ENCODE data around the gene OR7G2. TPM values are rescaled to one million over a fixed set of nuclear protein-coding genes. Genes with fewer than 3 reads are reported as not detected.

Gene OR7G2
- total RNA-seq, 1 experiment from 2014 or later: not detected

GRCh38 chr19:9150650-9151049 lies 43.4 kb upstream of the OR7G2 start:
- TF ChIP-seq CTCF (IDR thresholded peaks at IDR 0.05) (no peak), POLR2AphosphoS5 (IDR thresholded peaks at IDR 0.05; ENCODE audit: low read depth, low read length) (no peak), REST (IDR thresholded peaks at IDR 0.05; ENCODE audit: insufficient read depth in 1 of 2, low read depth in 2 of 2, low read length in 1 of 2) (no peak), SIN3A (IDR thresholded peaks at IDR 0.05; ENCODE audit: borderline replicate concordance, insufficient read depth, low read depth, low read length) (no peak), TCF7L2 (IDR thresholded peaks at IDR 0.05; ENCODE audit: low read depth, low read length) (no peak)
- no peak for ATAC-seq
- in situ Hi-C loops (cut with HindIII; ENCODE audit: low pct_unique_long_range_greater_than_20kb, low sequenced_read_pairs) (no loop called here), intact Hi-C loops (cut with micrococcal nuclease; ENCODE audit: unreplicated experiment) (no loop called here)
- POLR2A ChIA-PET: no interaction called here
- no peaks in the 10 kb centered on the region for H3K36me3 ChIP-seq (ENCODE audit: control insufficient read depth, insufficient read depth, low read length)
- DNase-seq (ENCODE audit: low read depth, low spot score): no peak
- no peaks in the 10 kb centered on the region for H3K4me1 ChIP-seq (ENCODE audit: control insufficient read depth, insufficient read depth, low read length)
- no peaks in the 10 kb centered on the region for H3K27me3 ChIP-seq (ENCODE audit: control insufficient read depth, insufficient read depth, low read length)
- H3K4me3 ChIP-seq (ENCODE audit: low read depth in 2 of 2, low read length in 2 of 2): no peak overlapping the region
- no TSS peak for BruUV-seq (replicated peaks)
- peaks cover 47% of the 10 kb centered on the region; the same call in 1 of the 2 replicates for H3K9me3 ChIP-seq (ENCODE audit: control insufficient read depth, insufficient read depth, low read depth, low read length)
- H3K27ac ChIP-seq (ENCODE audit: low read length): no peak overlapping the region
- CTCF ChIA-PET: no interaction called here

- no peak overlapping the region for H3K4me3 ChIP-seq (ENCODE audit: low read depth in 2 of 2, low read length in 2 of 2)
- intact Hi-C loops (cut with micrococcal nuclease; ENCODE audit: unreplicated experiment) (no loop called here), in situ Hi-C loops (cut with HindIII; ENCODE audit: low pct_unique_long_range_greater_than_20kb, low sequenced_read_pairs) (no loop called here)
- ATAC-seq (no peak), DNase-seq (ENCODE audit: low read depth, low spot score) (no peak)
- POLR2A ChIA-PET: no interaction called here
- no peak for TF ChIP-seq POLR2AphosphoS5 (IDR thresholded peaks at IDR 0.05; ENCODE audit: low read depth, low read length)
- TF ChIP-seq CTCF (IDR thresholded peaks at IDR 0.05): no peak
- TF ChIP-seq SIN3A (IDR thresholded peaks at IDR 0.05; ENCODE audit: borderline replicate concordance, insufficient read depth, low read depth, low read length): no peak
- TF ChIP-seq TCF7L2 (IDR thresholded peaks at IDR 0.05; ENCODE audit: low read depth, low read length): no peak
- TF ChIP-seq REST (IDR thresholded peaks at IDR 0.05; ENCODE audit: insufficient read depth in 1 of 2, low read depth in 2 of 2, low read length in 1 of 2): no peak
- BruUV-seq (replicated peaks): no TSS peak
- H3K36me3 ChIP-seq (ENCODE audit: control insufficient read depth, insufficient read depth, low read length): no peaks in the 10 kb centered on the region
- no peak overlapping the region for H3K27ac ChIP-seq (ENCODE audit: low read length)
- peaks cover 47% of the 10 kb centered on the region; the same call in 1 of the 2 replicates for H3K9me3 ChIP-seq (ENCODE audit: control insufficient read depth, insufficient read depth, low read depth, low read length)
- CTCF ChIA-PET: no interaction called here
- H3K4me1 ChIP-seq (ENCODE audit: control insufficient read depth, insufficient read depth, low read length): no peaks in the 10 kb centered on the region
- no peaks in the 10 kb centered on the region for H3K27me3 ChIP-seq (ENCODE audit: control insufficient read depth, insufficient read depth, low read length)
Observed at GRCh38 chr19:9149997-9150396, 42.7 kb upstream of the OR7G2 start.
